HG03159 (cell line): ENCODE results near the gene POLR2J.
"Not testable (repeated sequence)": the region's sequence is repeated elsewhere in the genome, so short reads cannot be mapped to it uniquely, and the experiment has no call there.

Source experiments
- ATAC-seq: cut with Tn5 transposase; IDR thresholded peaks from one replicate; pipeline ENCODE4 v1.9.1; 2021; ENCODE audit warnings: mild to moderate bottlenecking, moderate library complexity; ENCODE audit not compliant: unreplicated experiment

Gene POLR2J

DNA sequence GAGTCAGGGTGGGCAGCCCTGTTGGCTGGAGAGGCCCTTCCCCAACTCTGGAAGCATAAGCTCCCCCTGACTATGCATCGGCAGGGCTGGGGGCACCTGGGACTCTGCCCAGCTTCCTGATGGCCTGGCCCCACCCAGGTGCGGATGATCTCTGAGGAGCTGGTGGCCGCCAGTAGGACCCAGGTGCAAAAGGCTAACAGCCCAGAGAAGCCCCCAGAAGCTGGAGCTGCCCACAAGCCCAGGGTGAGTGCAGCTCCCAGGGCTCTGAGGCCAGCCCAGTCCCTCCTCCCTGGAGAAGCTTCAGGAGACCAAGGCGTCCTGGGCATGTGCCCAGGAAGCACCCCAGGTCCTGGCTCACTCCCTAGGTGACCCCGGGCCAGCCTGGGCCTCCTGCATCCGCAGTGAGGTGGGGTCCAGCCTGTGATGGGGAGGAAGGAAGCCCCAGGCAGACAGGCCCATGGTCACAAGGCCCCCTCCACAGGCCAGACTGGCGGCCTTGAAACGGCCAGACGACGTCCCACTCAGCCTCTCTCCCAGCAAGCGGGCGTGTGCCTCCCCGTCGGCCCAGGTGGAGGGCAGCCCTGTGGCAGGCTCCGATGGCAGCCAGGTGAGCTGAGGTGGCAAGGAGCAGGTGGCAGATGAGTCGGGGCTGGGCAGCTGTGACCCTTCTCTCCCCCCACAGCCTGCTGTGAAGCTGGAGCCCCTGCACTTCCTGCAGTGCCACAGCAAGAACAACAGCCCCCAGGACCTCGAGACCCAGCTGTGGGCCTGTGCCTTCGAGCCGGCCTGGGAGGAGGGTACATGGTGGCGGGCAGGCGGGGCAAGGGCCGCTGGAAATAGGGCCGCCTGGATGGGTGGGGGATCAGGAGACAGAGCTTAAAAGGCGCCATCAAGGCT lies 10.9 kb downstream of the POLR2J start:
- no peak for ATAC-seq

DNA sequence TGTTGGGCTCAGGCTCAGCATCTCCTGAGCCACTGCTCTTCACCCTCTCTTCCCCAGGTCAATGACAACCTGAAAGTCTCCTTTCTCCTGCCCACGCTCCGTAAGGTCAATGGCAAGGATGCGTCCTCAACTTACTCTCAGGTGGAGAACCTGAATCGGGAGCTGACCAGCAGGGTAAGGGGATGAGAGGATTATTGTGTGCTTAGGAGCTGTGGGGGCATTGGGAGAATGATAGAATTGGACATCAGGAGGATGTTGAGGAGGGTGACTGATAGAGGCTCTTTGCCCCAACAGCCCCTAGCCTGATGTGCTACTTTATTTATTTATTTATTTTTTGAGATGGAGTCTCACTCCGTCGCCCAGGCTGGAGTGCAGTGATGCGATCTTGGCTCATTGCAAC lies 12.6 kb downstream of the POLR2J start:
- ATAC-seq, result no peak

DNA sequence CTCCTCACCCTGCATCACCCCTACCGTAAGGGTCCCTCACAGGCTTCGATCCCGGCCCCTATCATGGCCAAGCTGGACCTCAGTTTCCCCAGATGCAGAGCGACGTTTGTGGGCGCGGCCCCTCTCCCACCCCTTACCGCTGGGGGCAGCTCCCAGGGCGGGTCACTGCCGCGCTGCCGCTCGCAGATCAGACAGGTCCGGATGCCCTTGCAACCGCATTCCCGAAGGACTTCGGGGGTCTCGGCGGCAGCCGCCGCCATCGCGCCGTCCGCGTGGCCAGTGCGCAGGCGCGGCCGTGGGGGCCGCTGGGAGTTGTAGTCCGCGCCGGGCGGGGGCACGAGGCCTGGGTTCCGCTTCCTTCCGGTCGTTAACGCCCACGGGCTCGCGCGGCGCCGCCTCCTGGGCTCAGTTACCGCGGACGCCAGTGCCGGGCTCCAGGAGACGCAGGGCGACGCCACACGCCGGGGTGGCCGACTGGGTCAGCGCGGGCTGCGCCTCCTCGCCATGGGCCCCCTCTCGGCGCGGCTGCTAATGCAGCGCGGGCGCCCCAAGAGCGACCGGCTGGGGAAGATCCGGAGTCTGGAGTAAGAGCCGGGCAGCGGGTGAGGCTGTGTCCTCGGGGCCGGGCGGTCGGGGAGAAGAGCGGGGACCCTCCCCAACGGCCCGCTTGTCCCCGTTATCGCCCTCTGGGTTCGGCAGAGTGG lies 14.0 kb downstream of the POLR2J start, which contains the start of the genes ALKBH4 and LRWD1:
ALKBH4 (minus strand) TSS at position 287 of the 704 bp plus-strand sequence; CDS start at position 260, 27 bp downstream.
LRWD1 (plus strand) TSS at position 408 of the 704 bp plus-strand sequence; CDS start at position 505, 97 bp downstream.
- peak; percentile 83 for ATAC-seq

DNA sequence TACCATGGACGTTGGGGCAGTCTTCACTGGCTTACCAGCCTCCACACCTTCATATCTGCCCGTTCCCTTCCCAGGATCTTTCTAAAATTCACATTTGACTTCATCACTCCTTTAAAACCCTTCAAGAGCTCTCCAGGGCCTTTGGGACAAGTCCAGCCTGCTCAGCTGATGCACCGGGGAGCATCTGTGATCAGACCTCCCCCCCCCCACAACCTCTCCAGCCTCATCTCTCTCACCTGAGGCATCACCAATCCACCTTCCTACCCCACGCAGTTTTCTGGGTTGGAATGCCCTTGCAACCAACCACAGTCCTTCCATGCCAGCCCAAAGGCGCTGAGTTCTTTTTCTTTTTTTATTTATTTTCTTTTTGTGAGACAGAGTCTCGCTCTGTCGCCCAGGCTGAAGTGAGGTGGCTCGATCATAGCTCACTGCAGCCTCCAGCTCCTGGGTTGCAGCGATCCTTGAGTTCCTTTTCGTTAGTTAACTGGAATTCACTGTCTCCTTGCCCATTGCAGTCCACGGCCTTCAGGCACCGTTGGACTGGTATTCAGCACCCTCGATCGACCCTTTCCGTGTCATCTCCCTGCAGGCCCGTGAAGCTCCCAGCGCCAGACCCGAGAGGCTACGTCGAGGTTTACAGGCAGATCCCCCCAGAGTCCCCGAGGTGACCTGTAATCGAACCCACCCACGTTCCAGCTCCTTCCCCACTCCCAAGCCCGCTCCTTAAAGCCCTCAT lies 14.7 kb downstream of the POLR2J start:
- no peak for ATAC-seq

DNA sequence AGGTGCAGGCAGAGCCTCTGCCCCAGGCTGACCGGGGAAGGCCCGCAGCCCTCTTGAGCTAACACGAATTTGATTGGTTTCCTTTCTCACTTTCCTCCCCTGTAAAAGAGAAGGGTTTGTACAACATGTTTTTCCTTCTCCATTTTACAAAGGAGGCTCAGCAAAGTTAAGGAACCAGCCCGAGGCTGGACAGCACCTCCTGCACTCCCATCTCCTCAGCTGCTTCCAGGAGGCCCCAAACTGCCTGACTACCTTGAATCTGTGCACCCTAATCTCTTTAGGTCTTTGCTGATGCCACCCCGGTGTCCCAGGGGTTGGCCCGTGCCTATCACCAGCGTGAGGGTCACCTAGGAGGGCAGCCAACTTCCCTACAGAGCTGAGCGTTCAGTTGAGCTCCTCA lies 18.3 kb downstream of the POLR2J start:
- no peak for ATAC-seq

DNA sequence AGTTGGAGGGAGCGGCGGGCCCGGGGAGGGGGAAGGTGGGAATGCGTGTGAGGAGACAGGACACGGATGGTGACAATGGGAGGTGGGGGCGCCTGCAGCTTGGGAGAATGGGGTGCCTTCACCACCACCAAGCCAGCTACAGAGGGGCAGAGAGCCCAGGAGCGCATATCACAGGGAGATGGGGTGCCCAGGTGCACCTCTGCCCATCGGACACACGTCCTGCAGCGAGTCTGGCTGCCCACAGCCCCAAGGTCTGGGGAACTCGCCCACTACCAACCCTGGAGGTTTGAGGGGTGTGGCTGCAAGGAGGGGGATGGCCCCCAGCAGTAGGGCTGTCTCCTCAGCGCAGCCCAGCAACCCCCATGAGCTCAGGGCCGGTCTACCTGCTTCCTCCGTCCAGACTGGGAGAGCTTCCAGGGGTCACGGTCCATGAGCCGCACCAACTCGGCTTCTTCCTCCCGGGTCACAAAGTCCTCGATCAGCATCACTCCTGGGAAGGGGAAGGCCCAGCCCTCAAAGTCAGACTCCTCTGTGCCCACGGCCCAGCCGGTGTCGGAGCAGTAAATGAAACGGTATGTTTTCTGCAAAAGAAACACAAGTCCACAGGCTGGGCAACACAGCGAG lies 19.4 kb downstream of the POLR2J start:
- ATAC-seq, result no peak

DNA sequence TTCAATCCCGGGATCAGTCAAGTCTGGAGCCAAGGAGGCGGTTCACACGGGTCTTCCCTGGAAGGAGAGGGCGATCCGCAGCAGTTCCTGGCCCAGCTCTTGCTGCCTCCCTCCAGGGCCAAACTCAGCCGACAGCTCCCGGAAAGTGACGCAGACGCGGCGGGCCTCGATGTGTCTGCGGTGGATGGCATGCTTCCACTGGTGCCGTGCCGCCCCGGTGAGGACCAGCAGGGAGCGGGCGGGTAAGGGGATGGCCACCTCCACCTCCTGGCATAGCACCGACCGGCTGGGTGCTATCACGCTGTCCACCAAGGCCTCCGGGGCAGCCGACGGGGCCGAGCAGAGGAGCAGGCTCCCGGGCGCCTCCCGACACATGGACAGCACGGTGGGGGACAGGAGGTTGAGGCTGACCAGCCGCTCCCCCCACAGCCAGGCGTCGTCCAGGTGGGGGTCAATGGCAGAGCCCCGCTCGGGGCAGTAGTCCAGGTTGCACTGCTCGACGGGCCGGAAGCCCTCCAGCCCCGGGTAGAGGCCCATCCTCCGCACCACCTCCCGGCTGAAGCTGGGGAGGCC lies 21.3 kb downstream of the POLR2J start:
- ATAC-seq, result no peak

DNA sequence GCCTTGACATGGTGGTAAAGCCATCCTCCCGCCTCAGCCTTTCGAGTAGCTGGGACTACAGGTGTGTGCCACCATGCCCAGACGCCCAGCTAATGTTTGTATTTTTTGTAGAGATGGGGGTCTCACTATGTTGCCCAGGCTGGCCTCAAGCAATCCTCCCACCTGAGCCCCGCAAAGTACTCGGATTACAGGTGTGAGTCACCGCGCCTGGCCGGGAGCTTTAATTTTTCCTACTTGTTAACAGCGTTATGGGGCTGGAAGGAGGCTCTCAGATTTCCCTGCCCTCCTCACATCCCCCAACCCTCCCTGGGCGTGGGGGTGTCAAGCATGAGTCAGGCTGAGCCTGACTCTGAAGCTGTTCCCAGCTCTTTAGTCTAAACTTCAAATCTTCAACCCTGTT lies 22.4 kb downstream of the POLR2J start:
- no peak for ATAC-seq

DNA sequence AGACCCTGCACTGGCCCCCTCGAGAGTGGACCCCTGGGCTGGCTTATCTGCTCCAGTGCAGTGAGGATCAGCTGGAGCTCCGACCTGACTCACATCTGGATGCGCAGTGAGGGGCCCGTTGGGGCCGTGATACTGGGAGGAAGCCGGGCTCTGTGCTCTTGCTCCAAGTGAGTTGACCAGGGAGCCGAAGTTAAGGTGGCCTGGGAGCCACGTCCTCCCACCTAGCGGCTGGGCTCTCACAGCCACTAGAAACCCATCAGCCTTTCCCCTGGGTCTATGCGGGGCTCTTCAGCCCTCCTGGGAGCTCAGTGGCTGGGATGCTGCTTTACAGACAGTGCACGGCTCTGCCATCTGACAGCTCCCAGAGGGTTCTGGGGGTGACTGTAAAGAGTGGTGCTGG lies 23.1 kb downstream of the POLR2J start:
- no peak for ATAC-seq

DNA sequence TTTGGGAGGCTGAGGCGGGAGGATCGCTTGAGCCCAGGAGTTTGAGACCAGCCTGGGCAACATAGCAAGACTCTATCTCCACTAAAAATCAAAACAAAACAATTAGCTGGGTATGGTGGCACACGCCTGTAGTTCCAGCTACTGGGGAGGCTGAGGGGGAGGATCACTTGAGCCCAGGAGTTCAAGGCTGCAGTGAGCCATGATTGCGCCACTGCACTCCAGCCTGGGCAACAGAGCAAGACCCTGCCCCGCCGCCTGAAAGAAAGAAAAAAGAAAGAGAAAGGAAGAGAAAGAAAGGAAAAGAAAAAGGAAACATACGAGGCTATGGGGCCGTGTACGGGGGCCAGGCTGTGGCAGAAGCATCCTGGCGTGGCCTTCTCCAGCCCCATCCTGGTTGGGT lies 23.8 kb downstream of the POLR2J start:
- not testable (repeated sequence) for ATAC-seq

DNA sequence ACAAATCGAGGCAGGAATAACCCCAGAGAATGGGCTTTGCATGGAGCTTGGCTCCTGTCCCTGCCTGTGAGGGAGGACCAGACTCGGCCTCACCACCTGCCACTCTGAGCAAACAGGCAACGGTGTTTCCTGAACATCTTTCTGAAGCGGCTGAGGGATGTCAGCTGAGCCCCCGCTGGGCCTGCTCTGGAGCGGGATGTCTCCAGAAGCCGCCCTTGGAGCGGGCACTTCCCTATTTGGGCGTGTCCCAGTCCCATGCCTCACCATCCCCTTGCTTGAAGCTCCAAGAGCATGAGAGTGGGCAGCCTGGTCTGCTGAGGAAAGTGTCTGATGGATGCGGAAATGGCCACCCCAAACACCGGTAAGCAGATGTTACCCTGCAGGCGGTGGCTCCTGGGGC lies 24.3 kb downstream of the POLR2J start:
- no peak for ATAC-seq

DNA sequence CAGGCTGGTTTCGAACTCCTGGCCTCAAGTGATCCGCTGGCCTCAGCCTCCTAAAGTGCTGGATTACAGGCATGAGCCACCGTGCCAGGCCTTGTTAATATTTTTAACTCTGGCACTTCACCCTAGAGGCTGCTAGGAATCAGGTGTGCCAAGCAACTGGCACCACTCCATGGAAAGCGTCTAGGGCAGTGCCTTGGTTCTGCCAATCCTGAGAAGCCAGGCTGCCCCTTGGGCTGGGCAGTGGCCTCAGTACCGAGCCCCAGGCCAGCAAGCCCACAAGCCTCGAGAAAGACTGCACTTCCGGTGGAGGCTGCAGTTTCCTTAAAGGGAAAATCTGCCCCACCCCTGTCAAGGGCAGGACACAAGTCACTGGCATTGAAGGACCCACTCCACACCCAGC lies 25.4 kb downstream of the POLR2J start:
- no peak for ATAC-seq

DNA sequence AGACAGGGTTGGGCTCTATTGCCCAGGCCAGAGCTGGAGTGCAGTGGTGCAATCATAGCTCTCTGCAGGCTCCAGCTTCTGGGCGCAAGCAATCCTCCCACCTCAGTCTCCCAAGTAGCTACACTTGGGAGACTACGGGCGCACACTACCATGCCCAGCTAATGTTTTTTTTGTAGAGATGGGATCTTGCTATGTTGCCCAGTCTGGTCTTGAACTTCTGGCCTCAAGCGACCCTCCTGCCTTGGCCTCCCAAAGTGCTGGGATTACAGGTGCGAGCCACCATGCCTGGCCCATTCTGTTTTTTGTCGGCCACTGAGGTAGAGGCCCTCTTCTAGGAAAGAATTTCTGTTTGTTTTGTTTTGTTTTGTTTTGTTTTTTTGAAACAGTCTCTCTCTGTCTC lies 26.3 kb downstream of the POLR2J start:
- no peak for ATAC-seq

DNA sequence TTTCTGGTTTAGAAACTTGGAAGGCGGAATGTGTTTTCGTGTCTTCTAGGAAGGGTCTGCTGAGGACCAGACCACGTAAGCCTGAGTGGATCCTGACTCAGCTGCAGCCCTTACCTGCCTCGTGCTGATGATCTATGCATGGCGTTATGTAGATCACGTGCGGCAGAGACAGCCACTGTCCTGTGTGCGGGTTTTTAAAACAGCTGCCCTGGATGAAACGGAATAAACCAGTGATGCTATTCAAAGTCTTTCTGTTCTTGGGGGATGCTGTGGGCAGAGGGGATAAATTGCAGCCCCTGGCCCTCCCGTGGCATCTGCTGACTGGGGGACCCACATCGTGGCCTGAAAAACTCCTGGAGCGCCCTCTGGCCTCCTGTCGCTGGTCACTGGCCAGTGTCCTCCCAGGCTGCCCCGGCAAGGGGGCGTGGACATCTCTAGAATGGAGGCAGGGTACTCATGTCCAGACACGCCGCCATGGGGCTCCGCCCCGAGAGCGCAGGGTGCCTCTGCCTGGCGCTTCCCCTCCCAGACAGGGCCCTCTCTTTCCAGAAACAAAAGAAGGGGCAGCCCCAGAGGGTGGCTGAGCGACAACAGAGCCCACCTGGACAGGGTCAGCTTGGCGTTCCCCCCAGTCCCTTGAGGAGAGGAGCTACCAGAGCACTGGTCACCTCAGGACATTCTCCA lies 27.2 kb downstream of the POLR2J start:
- ATAC-seq, result no peak

DNA sequence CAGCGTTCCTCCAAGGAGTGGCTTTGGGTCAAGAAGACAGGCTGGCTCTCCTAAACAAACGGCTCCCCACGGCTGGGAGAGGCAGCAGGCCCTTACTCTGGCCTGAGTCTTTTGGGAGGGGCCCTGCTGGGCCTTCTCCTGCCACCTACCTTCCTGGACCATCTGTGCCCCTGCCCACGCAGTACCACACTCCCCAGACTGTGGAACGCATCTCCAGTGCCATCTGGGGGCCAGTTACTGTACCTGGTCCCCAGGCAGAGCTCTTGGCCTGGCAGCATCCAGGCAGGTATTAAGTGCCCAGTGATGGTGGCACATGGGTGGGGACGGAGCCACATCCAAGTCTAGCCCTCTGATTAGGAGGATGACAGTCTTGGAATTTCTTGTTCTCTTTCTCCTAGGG lies 28.5 kb downstream of the POLR2J start:
- ATAC-seq, result no peak

DNA sequence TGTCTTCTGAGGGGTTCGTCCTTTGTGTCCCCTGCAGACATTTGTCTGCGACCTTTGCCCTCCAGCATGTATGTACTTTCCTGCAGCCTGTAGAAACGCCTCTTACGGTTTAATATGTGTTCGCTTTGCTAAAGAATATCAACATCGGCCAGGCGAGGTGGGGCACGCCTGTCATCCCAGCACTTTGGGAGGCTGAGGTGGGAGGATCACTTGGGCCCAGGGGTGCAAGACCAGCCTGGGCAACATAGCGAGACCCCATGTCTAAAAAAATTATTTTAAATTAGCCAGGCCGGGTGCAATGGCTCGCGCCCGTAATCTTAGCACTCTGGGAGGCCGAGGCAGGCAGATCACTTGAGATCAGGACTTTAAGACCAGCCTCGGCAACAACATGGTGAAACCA lies 29.6 kb downstream of the POLR2J start:
- ATAC-seq, result no peak

DNA sequence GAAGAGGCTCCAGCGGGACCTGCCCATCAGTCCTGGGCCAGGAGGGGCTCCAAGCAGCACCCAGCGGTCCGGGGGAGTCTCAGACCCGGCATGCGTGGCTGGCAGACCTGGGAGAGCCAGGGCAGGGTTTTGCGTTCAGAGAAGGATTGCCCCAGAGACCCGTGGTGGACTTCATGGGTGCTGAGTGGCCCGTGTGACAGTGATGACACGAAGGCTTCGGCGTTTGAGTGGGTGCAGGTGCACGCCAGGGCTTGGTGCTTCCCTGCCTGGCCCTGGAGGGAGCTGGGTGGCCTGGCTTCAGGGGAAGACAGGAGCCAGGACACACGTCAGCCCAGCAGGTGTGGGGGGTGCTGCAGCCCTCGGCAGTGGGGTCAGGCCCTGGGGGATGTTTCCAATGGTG lies 31.4 kb downstream of the POLR2J start:
- no peak for ATAC-seq

DNA sequence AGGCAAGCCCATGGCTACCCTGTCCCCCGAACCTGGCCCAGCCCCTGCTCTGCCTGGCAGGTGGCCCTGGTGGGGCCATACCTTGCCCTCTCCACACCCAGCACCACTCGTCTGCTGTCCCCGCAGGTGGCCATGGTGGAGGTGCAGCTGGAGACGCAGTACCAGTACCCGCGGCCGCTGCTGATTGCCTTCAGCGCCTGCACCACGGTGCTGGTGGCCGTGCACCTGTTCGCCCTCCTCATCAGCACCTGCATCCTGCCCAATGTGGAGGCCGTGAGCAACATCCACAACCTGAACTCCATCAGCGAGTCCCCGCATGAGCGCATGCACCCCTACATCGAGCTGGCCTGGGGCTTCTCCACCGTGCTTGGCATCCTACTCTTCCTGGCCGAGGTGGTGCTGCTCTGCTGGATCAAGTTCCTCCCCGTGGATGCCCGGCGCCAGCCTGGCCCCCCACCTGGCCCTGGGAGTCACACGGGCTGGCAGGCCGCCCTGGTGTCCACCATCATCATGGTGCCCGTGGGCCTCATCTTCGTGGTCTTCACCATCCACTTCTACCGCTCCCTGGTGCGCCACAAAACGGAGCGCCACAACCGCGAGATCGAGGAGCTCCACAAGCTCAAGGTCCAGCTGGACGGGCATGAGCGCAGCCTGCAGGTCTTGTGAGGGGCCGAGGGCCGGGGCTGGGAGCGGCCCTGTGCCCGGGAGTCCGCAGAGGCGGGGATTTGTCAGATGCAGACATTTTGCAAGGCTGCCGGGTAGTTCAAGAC lies 32.1 kb downstream of the POLR2J start:
- ATAC-seq, result no peak

DNA sequence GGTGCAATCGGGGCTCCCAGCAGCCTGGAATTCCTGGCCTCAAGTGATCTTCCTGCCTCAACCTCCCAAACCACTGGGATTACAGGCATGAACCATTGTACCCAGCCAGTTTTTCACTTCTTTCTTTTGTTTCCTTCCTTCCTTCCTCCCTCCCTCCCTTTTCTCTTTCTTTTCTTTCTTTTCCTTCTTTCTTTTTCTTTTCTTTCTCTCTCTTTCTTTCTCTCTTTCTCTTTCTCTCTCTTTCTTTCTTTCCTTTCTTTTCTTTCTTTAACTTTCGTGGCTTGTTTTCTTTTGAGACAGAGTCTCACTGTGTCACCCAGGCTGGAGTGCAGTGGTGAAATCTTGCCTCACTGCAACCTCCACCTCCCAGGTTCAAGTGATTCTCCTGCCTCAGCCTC lies 33.0 kb downstream of the POLR2J start:
- no peak for ATAC-seq
